H9 (cell line): ENCODE data around the gene ARMC12. TPM values are rescaled to one million over a fixed set of nuclear protein-coding genes. Genes with fewer than 3 reads are reported as not detected.
A peak's percentile ranks its signal among the peaks of the same experiment; 100 is the strongest.

ENCODE experiments used
- DNase-seq: peaks from one replicate; pipeline ENCODE4 v3.0.0-alpha.2; 2017
- H2AFZ ChIP-seq: one replicate; pipeline ENCODE4 v1.6.1; 2013; ENCODE audit warnings: mild to moderate bottlenecking, low read length, control low read depth, moderate library complexity
- H2AK5ac ChIP-seq: 2 replicates; pipeline ENCODE4 v1.6.1; 2013; ENCODE audit warnings: low read length, control low read depth, mixed read lengths; ENCODE audit not compliant: insufficient read length
- H2BK120ac ChIP-seq: one replicate; pipeline ENCODE4 v1.6.1; 2013; ENCODE audit warnings: low read depth, mild to moderate bottlenecking, low read length, control low read depth, inconsistent platforms; ENCODE audit not compliant: poor library complexity, severe bottlenecking
- H2BK12ac ChIP-seq: 2 replicates; pipeline ENCODE4 v1.6.1; 2013; ENCODE audit warnings: low read length, control low read depth, mixed read lengths, low read depth; ENCODE audit not compliant: insufficient read length
- H2BK15ac ChIP-seq: 2 replicates; pipeline ENCODE4 v1.6.1; 2013; ENCODE audit warnings: low read depth, low read length, control low read depth
- H2BK20ac ChIP-seq: one replicate; pipeline ENCODE4 v1.6.1; 2013; ENCODE audit warnings: low read depth, mild to moderate bottlenecking, low read length, control low read depth, inconsistent platforms; ENCODE audit not compliant: poor library complexity, severe bottlenecking
- H2BK5ac ChIP-seq: 2 replicates; pipeline ENCODE4 v1.6.1; 2013; ENCODE audit warnings: low read length, control low read depth, mixed read lengths; ENCODE audit not compliant: insufficient read length
- H3K14ac ChIP-seq: 2 replicates; pipeline ENCODE4 v1.6.1; 2013; ENCODE audit warnings: low read length, control low read depth; ENCODE audit not compliant: insufficient read depth
- H3K18ac ChIP-seq: 2 replicates; pipeline ENCODE4 v1.6.1; 2013; ENCODE audit warnings: low read depth, mild to moderate bottlenecking, mixed read lengths, low read length, control low read depth; ENCODE audit not compliant: insufficient read length
- H3K23ac ChIP-seq: 2 replicates; pipeline ENCODE4 v1.6.1; 2013; ENCODE audit warnings: low read length, control low read depth, mixed read lengths, low read depth; ENCODE audit not compliant: insufficient read length
- H3K23me2 ChIP-seq: 2 replicates; pipeline ENCODE4 v1.6.1; 2013; ENCODE audit warnings: low read depth, mild to moderate bottlenecking, mixed read lengths, low read length, control low read depth; ENCODE audit not compliant: insufficient read length, poor library complexity, severe bottlenecking
- H3K27ac ChIP-seq: 2 replicates; pipeline ENCODE4 v1.5.1; 2013; ENCODE audit warnings: low read length, control low read depth, mixed read lengths, low read depth; ENCODE audit not compliant: insufficient read length
- H3K27me3 ChIP-seq: 2 replicates; pipeline ENCODE4 v1.6.1; 2013; ENCODE audit warnings: low read length, control low read depth, inconsistent platforms; ENCODE audit not compliant: insufficient read depth
- H3K4ac ChIP-seq: 2 replicates; pipeline ENCODE4 v1.6.1; 2013; ENCODE audit warnings: low read depth, mild to moderate bottlenecking, control low read depth, inconsistent platforms, low read length, moderate library complexity
- H3K4me1 ChIP-seq: 2 replicates; pipeline ENCODE4 v1.6.1; 2013; ENCODE audit warnings: low read length, control low read depth, inconsistent platforms; ENCODE audit not compliant: insufficient read depth
- H3K4me2 ChIP-seq: 2 replicates; pipeline ENCODE4 v1.6.1; 2013; ENCODE audit warnings: low read length, control low read depth, mixed read lengths; ENCODE audit not compliant: insufficient read length, insufficient read depth
- H3K56ac ChIP-seq: 2 replicates; pipeline ENCODE4 v1.6.1; 2013; ENCODE audit warnings: low read depth, mild to moderate bottlenecking, mixed read lengths, low read length, control low read depth; ENCODE audit not compliant: insufficient read length
- H3K79me1 ChIP-seq: 2 replicates; pipeline ENCODE4 v1.6.1; 2013; ENCODE audit warnings: low read depth, mild to moderate bottlenecking, moderate library complexity, low read length, control low read depth, inconsistent platforms; ENCODE audit not compliant: insufficient read depth, poor library complexity, severe bottlenecking
- H3K79me2 ChIP-seq: 2 replicates; pipeline ENCODE4 v1.6.1; 2013; ENCODE audit warnings: low read length, control low read depth, inconsistent platforms; ENCODE audit not compliant: insufficient read depth
- H3K9ac ChIP-seq: 2 replicates; pipeline ENCODE4 v1.6.1; 2013; ENCODE audit warnings: low read length, control low read depth, mixed read lengths; ENCODE audit not compliant: insufficient read length; ENCODE audit errors: extremely low read depth
- H3K9me3 ChIP-seq: one replicate; pipeline ENCODE4 v1.6.1; 2013; ENCODE audit warnings: low read depth, low read length, inconsistent platforms; ENCODE audit not compliant: control insufficient read depth
- H3T11ph ChIP-seq: one replicate; pipeline ENCODE4 v1.6.1; 2013; ENCODE audit warnings: mild to moderate bottlenecking, low read length, control low read depth, inconsistent platforms
- H4K20me1 ChIP-seq: one replicate; pipeline ENCODE4 v1.6.1; 2013; ENCODE audit not compliant: control insufficient read depth, insufficient read length, insufficient read depth
- H4K5ac ChIP-seq: 2 replicates; pipeline ENCODE4 v1.6.1; 2013; ENCODE audit warnings: low read depth, mild to moderate bottlenecking, mixed read lengths, low read length, control low read depth; ENCODE audit not compliant: insufficient read length
- H4K8ac ChIP-seq: replicated peaks from 2 replicates; pipeline ENCODE4 v1.6.1; 2013; ENCODE audit warnings: low read length, control low read depth, mixed read lengths, low read depth; ENCODE audit not compliant: insufficient read length
- H4K91ac ChIP-seq: 2 replicates; pipeline ENCODE4 v1.6.1; 2013; ENCODE audit warnings: low read depth, mild to moderate bottlenecking, moderate library complexity, mixed read lengths, low read length, control low read depth; ENCODE audit not compliant: insufficient read length
- H3K27ac Mint-ChIP-seq, 3 experiments: 2 replicates in 2 of 3; 3 replicates in 1 of 3; pipeline ENCODE4 v1.8.0; 2020 to 2021; ENCODE audit warnings: mixed read lengths in 3 of 3, mild to moderate bottlenecking in 1 of 3, moderate library complexity in 1 of 3
- H3K27me3 Mint-ChIP-seq: 2 replicates; pipeline ENCODE4 v1.8.0; 2021; ENCODE audit warnings: low read depth, mild to moderate bottlenecking, moderate library complexity, mixed read lengths
- H3K36me3 Mint-ChIP-seq, 3 experiments: 2 replicates in 2 of 3; 3 replicates in 1 of 3; pipeline ENCODE4 v1.8.0; 2020 to 2021; ENCODE audit warnings: low read depth in 3 of 3, mixed read lengths in 3 of 3; ENCODE audit not compliant: insufficient read depth in 1 of 3
- H3K4me1 Mint-ChIP-seq, 2 experiments: 2 replicates each; pipeline ENCODE4 v1.8.0; 2020; ENCODE audit warnings: mixed read lengths in 2 of 2
- H3K4me3 Mint-ChIP-seq, 2 experiments: 2 replicates in 1 of 2; 3 replicates in 1 of 2; pipeline ENCODE4 v1.8.0; 2020 to 2021; ENCODE audit warnings: mild to moderate bottlenecking in 2 of 2, mixed read lengths in 2 of 2, moderate library complexity in 1 of 2
- H3K9me3 Mint-ChIP-seq, 2 experiments: 2 replicates in 1 of 2; 3 replicates in 1 of 2; pipeline ENCODE4 v1.8.0; 2020; ENCODE audit warnings: mild to moderate bottlenecking in 2 of 2, mixed read lengths in 2 of 2, moderate library complexity in 1 of 2
- CTCF ChIP-seq: fragments of 200-600 bp; sonication (generic); conservative IDR thresholded peaks from 3 replicates; pipeline ENCODE4 v1.8.0; 2021; ENCODE audit warnings: antibody characterized with exemption, mild to moderate bottlenecking
- WGBS: extraction: QIAGEN DNeasy Blood & Tissue Kit; methylation state at CpG from one replicate; pipeline ENCODE4 v1.1.7; 2013; ENCODE audit warnings: missing lambda C conversion rate, low lambda C conversion rate, mixed read lengths; ENCODE audit not compliant: insufficient read length; ENCODE audit errors: extremely low coverage; 5-methylcytosine and 5-hydroxymethylcytosine counted together
- total RNA-seq: library from RNA; stranded (reverse); gene quantifications from 2 replicates; pipeline ENCODE4 v1.2.1, GENCODE V29; 2021

ARMC12 gene
- total RNA-seq, 1 experiment from 2014 or later, result 1.7 TPM

GRCh38 chr6:35729722-35730121, 7.1 kb upstream of the ARMC12 start:
- Histone ChIP-seq H2BK12ac (no peak overlapping the region), H3T11ph (no peak overlapping the region), H2BK20ac (no peak overlapping the region), H2BK5ac (no peak overlapping the region), H3K9me3 (no peaks in the 10 kb centered on the region), H3K27ac (no peak overlapping the region), H3K4ac (no peak overlapping the region), H3K9ac (no peak overlapping the region), H4K5ac (no peak overlapping the region), H3K18ac (no peak overlapping the region), H3K23me2 (peaks cover 11% of the 10 kb centered on the region), H3K4me2 (no peak overlapping the region), H3K27me3 (peaks cover 2% of the 10 kb centered on the region; the same call in 1 of the 2 replicates), H2BK120ac (no peak overlapping the region), H3K79me2 (no peaks in the 10 kb centered on the region), H3K56ac (no peak overlapping the region), H3K14ac (no peak overlapping the region), H3K79me1 (no peaks in the 10 kb centered on the region), H4K20me1 (no peaks in the 10 kb centered on the region), H2AFZ (no peak overlapping the region), H3K4me1 (peaks cover 19% of the 10 kb centered on the region), H4K8ac (no peak overlapping the region), H4K91ac (no peak overlapping the region), H2BK15ac (no peak overlapping the region), H2AK5ac (no peak overlapping the region), H3K23ac (no peak overlapping the region)
- Mint-ChIP-seq H3K36me3 (no peaks in the 10 kb centered on the region; a peak in 1 of 7 replicates), H3K9me3 (no peaks in the 10 kb centered on the region), H3K27ac (no peak overlapping the region), H3K4me3 (peak overlapping the region in 1 of 2 experiments; percentile 61; a peak in 3 of 5 replicates), H3K4me1 (peaks cover 59 to 62% of the 10 kb centered on the region in 2 experiments), H3K27me3 (peaks cover 32% of the 10 kb centered on the region)
- no peak for TF ChIP-seq CTCF
- no peak for DNase-seq
- WGBS, result no CpG with 5 or more reads among the region's 2 CpGs
